H4 (cell line): ENCODE measurements around the gene ZSWIM5. TPM values are rescaled to one million over a fixed set of nuclear protein-coding genes. Genes with fewer than 3 reads are reported as not detected.
"Not testable (repeated sequence)": the region's sequence is repeated elsewhere in the genome, so short reads cannot be mapped to it uniquely, and the experiment has no call there.

Experiments used
- DNase-seq: peaks from one replicate; pipeline ENCODE4 v3.0.0-alpha.2; 2015; ENCODE audit warnings: low spot score
- total RNA-seq: library from RNA; depleted of rRNA; stranded (reverse); fragments of >200 nt; shearing (Covaris generic); gene quantifications from 2 replicates; pipeline ENCODE4 v1.2.3, GENCODE V29; 2014

ZSWIM5 gene
- total RNA-seq, 1 experiment from 2014 or later, result 1.6 TPM

GRCh38 chr1:45205011-45205909 is 1.1 kb downstream of the ZSWIM5 start:
- DNase-seq, result no peak

DNA sequence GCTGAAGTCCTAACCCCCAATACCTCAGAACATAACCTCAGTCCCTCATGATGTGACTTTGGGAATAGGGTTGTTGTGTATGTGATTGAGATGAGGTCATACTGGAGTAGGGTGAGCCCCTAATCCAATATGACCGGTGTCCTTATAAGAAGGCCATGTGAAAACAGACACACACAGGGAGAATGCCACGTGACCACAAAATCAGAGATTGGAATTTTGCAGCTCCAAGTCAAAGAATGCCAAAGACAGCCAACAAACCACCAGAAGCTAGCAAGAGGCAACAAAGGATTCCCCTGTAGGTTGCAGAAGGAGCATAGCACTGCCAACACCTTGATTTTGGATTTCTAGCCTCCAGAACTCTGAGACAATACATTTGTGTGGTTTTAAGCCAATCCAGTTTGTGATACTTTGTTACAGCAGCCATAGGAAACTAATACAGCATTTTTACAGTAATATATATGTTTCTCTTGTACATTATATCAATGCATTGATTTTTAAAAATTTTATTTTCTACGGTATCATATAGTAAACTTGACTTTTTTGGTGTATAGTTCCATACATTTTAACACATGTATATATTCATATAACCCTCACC is 5.4 kb downstream of the ZSWIM5 start:
- peak; percentile 28 for DNase-seq

- no peak for DNase-seq
Observed at GRCh38 chr1:45200435-45200834, 6.0 kb downstream of the ZSWIM5 start.

DNA sequence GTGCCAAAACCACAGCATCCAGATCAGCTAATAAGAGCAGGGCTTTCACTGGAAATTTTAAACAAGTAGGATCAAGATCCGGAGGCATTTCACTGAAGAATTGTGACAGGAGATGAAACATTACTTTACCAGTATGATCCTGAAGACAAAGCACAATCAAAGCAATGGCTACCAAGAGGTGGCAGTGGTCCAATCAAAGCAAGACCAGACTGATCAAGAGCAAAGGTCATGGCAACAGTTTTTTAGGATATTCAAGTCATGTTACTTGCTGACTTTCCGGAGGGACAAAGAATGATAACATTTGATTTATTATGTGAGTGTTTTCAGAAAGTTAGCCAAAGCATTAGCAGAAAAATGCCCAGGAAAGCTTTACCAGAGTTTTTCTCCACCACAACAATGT is 8.2 kb downstream of the ZSWIM5 start:
- DNase-seq, result no peak

- DNase-seq, result no peak
Observed at GRCh38 chr1:45196863-45197262, 9.5 kb downstream of the ZSWIM5 start.

DNA sequence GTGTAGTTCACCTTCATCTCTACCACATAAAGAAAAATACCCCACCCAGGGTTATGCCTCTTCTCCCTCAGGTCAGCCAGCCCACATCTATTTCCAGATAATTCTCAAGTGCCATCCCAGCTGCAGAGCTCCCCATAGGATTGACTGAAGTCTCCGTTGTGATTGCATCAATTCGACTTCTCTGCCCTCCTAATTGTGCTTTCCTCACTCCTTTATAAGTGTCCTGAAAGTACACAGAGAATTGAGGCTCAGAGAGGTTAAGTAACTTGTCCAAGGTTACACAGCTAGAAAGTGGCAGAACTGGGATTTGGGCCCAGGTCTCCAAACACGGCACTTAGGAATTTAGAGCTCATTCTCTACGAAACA is 15.0 kb downstream of the ZSWIM5 start:
- DNase-seq, result no peak

DNA sequence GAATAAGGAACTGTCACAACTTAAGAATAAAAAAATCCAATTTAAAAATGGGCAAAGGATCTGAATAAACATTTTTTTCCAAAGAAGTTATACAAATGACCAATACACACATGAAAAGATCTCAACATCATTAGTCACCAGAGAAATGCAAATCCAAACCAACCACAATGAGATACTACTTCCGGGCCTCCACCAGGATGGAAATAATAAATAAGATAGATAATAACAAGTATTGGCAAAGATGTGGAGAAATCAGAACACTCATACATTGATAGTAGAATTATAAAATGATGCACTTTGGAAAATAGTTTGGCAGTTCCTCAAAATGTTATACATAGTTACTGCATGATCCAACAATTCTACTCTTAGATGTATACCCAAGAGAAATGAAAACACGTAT is 18.7 kb downstream of the ZSWIM5 start:
- DNase-seq, result no peak

GRCh38 chr1:45179918-45180519 is 26.4 kb downstream of the ZSWIM5 start:
- not testable (repeated sequence) for DNase-seq

GRCh38 chr1:45177452-45177851 is 29.0 kb downstream of the ZSWIM5 start:
- no peak for DNase-seq

DNA sequence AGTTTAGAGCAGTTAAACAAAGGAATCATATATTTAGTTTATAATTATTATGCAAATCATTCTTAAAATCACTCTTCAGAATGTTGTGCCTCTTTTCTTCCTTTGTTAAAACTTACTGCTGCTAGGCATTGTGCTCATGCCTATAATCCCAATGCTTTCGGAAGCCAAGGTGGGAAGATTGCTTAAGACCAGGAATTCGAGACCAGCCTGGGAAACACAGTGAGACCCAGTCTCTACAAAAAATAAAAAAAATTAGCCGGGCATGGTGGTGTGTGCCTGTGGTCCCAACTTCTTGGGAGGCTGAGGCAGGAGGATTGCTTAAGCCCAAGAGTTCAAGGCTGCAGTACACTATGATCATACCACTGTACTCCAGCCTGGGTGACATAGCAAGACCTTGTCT is 33.6 kb downstream of the ZSWIM5 start:
- DNase-seq, result no peak

GRCh38 chr1:45172005-45172404 is 34.4 kb downstream of the ZSWIM5 start:
- DNase-seq, result peak; percentile 20

DNA sequence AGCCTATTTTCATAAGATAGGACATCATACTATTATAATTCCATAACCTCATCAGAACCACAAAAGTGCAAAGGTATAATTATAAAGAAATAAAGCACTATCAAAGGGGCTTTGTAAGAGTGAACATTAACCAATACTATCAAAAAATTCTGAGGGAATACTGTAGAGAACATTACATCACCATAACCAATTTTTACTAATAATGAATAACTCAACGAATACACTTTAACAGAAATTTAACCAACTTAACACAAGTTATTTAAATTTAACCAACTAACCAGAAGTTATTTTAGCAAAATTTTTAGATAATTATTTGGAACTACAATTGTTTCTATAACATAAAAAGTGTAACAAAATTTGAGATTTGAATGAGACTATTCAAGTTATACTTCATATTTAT is 34.8 kb downstream of the ZSWIM5 start:
- DNase-seq, result no peak

DNA sequence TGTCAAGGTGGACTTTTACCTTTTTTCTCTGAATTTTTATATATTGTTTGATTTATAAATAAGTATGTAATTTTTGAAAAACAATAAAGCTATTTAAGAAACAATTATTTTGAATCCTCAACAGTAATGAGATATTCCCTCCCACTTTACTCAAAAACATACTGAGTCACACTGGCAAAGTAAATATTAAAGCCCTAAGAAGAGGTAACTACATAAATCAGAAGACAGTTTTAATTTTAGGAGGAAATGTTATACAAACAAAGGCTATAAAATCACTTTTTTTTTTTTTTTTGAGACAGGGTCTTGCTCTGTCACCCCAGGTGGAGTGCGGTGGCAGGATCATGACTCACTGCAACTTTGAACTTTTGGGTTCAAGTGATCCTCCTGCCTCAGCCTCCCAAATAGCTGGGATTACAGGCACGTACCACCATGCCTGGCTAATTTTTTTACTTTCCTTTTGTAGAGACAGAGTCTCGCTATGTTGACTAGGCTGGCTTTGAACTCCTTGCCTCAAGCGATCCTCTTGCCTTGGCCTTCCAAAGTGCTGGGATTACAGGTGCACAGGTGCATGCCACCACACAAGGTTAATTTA is 36.2 kb downstream of the ZSWIM5 start:
- no peak for DNase-seq

- not testable (repeated sequence) for DNase-seq
Observed at GRCh38 chr1:45167947-45168346, 38.5 kb downstream of the ZSWIM5 start.

DNA sequence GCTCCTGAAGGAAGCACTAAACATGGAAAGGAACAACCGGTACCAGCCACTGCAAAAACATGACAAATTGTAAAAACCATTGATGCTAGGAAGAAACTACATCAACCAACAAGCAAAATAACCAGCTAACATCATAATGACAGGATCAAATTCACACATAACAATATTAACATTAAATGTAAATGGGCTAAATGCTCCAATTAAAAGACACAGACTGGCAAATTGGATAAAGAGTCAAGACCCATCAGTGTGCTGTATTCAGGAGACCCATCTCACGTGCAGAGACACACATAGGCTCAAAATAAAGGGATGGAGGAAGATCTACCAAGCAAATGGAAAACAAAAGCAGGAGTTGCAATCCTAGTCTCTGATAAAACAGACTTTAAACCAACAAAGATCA is 42.1 kb downstream of the ZSWIM5 start:
- not testable (repeated sequence) for DNase-seq

GRCh38 chr1:45163111-45163510 is 43.3 kb downstream of the ZSWIM5 start:
- not testable (repeated sequence) for DNase-seq

DNA sequence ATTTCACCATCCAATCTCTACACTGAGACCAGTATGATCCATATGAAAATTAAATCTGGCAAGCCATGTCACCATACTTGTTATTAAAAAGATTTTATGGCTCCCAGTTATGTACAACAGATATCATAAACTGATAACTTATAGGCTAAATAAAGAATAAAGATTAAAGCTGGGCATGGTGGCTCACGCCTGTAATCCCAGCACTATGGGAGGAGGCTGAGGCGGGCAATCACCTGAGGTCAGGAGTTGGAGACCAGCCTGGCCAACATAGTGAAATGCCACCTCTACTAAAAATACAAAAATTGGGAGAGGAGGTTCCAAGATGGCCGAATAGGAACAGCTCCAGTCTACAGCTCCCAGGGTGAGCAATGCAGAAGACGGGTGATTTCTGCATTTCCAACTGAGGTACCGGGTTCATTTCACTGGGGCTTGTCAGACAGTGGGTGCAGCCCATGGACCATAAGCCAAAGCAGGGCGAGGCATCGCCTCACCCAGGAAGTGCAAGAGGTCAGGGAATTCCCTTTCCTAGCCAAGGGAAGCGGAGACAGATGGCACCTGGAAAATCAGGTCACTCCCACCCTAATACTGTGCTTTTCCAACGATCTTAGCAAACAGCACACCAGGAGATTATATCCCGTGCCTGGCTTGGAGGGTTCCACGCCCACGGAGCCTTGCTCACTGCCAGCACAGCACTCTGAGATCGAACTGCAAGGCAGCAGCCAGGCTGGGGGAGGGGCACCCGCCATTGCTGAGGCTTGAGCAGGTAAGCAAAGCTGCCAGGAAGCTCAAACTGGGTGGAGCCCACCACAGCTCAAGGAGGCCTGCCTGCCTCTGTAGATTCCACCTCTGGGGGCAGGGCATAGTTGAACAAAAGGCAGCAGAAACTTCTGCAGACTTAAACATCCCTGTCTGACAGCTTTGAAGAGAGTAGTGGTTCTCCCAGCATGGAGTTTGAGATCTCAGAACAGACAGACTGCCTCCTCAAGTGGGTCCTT is 44.1 kb downstream of the ZSWIM5 start:
- DNase-seq, result not testable (repeated sequence)

DNA sequence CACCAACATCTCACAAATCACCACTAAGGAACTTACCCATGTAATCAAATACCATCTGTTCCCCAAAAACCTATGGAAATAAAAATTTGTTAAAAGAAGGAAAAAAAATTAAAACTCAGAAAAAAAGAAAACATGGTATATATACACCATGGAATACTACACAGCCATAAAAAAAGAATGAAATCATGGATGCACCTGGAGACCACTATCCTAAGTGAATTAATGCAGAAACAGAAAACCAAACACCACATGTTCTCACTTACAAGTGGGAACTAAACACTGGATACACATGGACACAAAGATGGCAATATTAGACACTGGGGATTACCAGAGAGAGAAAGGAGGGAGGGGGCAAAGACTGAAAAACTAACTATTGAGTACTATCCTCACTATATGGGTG is 50.4 kb downstream of the ZSWIM5 start:
- no peak for DNase-seq

GRCh38 chr1:45155423-45155822 is 51.0 kb downstream of the ZSWIM5 start:
- no peak for DNase-seq

DNA sequence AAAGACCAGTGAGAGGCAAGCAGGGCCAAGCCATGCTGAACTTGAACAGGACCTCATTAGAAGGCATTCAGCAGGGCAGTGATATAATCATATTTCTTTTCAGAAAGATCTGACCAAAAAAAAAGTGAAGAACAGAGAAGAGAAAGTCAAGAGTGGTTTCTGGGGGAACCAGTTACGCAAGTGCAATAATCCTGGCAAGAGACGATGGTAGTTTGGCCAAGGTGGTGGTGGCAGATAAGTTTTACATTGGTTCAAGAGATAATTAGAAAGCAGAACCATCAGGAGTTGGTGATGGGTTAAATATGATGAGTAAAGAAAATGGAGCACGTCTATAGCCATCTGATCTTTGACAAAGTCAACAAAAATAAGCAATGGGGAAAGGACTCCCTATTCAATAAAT is 54.3 kb downstream of the ZSWIM5 start:
- no peak for DNase-seq

GRCh38 chr1:45148209-45148825 is 58.1 kb downstream of the ZSWIM5 start:
- DNase-seq, result no peak
